H1 (cell line): ENCODE data around the gene TRAPPC6A. TPM values are rescaled to one million over a fixed set of nuclear protein-coding genes. Genes with fewer than 3 reads are reported as not detected.

ENCODE experiments used
- CTCF ChIA-PET: fragments of 300-600 bp; sonication (Branson Sonifier 250); formaldehyde crosslinking; loops from one replicate; lab custom pipeline; 2021; ENCODE audit not compliant: partially characterized antibody; lab: Charles Lee
- POLR2A ChIA-PET: fragments of 300-600 bp; sonication (Branson Sonifier 250); formaldehyde crosslinking; loops from one replicate; lab custom pipeline; 2021; ENCODE audit warnings: inconsistent platforms; ENCODE audit not compliant: partially characterized antibody; lab: Charles Lee
- DNase-seq, 2 experiments: peaks; one replicate each; pipeline versions ENCODE4 v3.0.0 to v3.0.0-alpha.2; 2010 to 2022; ENCODE audit warnings: low spot score in 2 of 2, low read depth in 1 of 2, mixed read lengths in 1 of 2
- FAIRE-seq: peaks from 2 replicates; lab custom pipeline; 2011; peaks lifted over from hg19 to GRCh38; lab: Jason Lieb, UNC
- H2AFZ ChIP-seq: 2 replicates; pipeline ENCODE4 v1.8.1; 2012; ENCODE audit warnings: low read length, inconsistent platforms
- H2AK5ac ChIP-seq: 2 replicates; pipeline ENCODE4 v1.6.1; 2013; ENCODE audit warnings: low read depth, low read length
- H2BK120ac ChIP-seq: replicated peaks from 2 replicates; pipeline ENCODE3; 2013; ENCODE audit warnings: low read depth, low read length, inconsistent platforms
- H2BK12ac ChIP-seq: 2 replicates; pipeline ENCODE4 v1.6.1; 2013; ENCODE audit warnings: low read depth, low read length
- H2BK15ac ChIP-seq: 2 replicates; pipeline ENCODE4 v1.6.1; 2013; ENCODE audit warnings: low read length
- H2BK20ac ChIP-seq: 2 replicates; pipeline ENCODE4 v1.6.1; 2013; ENCODE audit warnings: low read length
- H2BK5ac ChIP-seq: 2 replicates; pipeline ENCODE4 v1.6.1; 2013; ENCODE audit warnings: low read depth, low read length
- H3K14ac ChIP-seq: 2 replicates; pipeline ENCODE4 v1.6.1; 2013; ENCODE audit warnings: inconsistent platforms; ENCODE audit not compliant: insufficient read length
- H3K18ac ChIP-seq: 2 replicates; pipeline ENCODE4 v1.6.1; 2013; ENCODE audit warnings: low read length; ENCODE audit errors: extremely low read depth
- H3K23ac ChIP-seq: 2 replicates; pipeline ENCODE4 v1.6.1; 2013; ENCODE audit warnings: inconsistent platforms; ENCODE audit not compliant: insufficient read length
- H3K23me2 ChIP-seq: 2 replicates; pipeline ENCODE4 v1.6.1; 2013; ENCODE audit warnings: low read depth, low read length
- H3K27ac ChIP-seq: 2 replicates; pipeline ENCODE4 v1.6.1; 2011; ENCODE audit warnings: low read depth, low read length, inconsistent platforms
- H3K27me3 ChIP-seq, 4 experiments: replicated peaks in 1 of 4; 1 replicate in 1 of 4; 2 replicates in 3 of 4; pipeline versions ENCODE4 v1.6.1 to v1.8.1; 2011 to 2013; ENCODE audit warnings: low read length in 3 of 4, mild to moderate bottlenecking in 3 of 4, inconsistent platforms in 2 of 4, mixed read lengths in 2 of 4, moderate library complexity in 1 of 4; ENCODE audit not compliant: control insufficient read depth in 3 of 4, insufficient read depth in 3 of 4; ENCODE audit errors: extremely low read depth in 1 of 4
- H3K36me3 ChIP-seq, 4 experiments: 2 replicates each; pipeline versions ENCODE4 v1.6.1 to v1.8.1; 2011 to 2013; ENCODE audit warnings: mild to moderate bottlenecking in 4 of 4, low read length in 3 of 4, moderate library complexity in 2 of 4, control low read depth in 1 of 4, inconsistent platforms in 1 of 4; ENCODE audit not compliant: insufficient read depth in 4 of 4, control insufficient read depth in 2 of 4
- H3K4ac ChIP-seq: replicated peaks from 2 replicates; pipeline ENCODE3; 2013; ENCODE audit warnings: low read length, low read depth, mixed read lengths, inconsistent platforms; ENCODE audit not compliant: insufficient read length
- H3K4me1 ChIP-seq, 4 experiments: replicated peaks in 1 of 4; 1 replicate in 1 of 4; 2 replicates in 3 of 4; pipeline versions ENCODE4 v1.6.1 to v1.8.1; 2011 to 2013; ENCODE audit warnings: low read length in 3 of 4, inconsistent platforms in 2 of 4, mixed read lengths in 1 of 4; ENCODE audit not compliant: insufficient read depth in 4 of 4, control insufficient read depth in 3 of 4
- H3K4me2 ChIP-seq, 2 experiments: 2 replicates each; pipeline versions ENCODE4 v1.6.1 to v1.8.1; 2011 to 2013; ENCODE audit warnings: low read depth in 2 of 2, low read length in 2 of 2, control low read depth in 1 of 2, inconsistent platforms in 1 of 2, mild to moderate bottlenecking in 1 of 2; ENCODE audit not compliant: insufficient read depth in 1 of 2
- H3K4me3 ChIP-seq, 4 experiments: fragments of 200-600, 300-600 bp in 1 of 4; sonication (generic), shearing (Covaris generic), sonication (Bioruptor Twin) in 1 of 4; 2 replicates each; pipeline versions ENCODE4 v1.5.1 to v1.8.1; 2011 to 2016; ENCODE audit warnings: low read length in 4 of 4, low read depth in 3 of 4, control low read depth in 2 of 4, inconsistent platforms in 2 of 4, mild to moderate bottlenecking in 2 of 4, mixed read lengths in 1 of 4, moderate library complexity in 1 of 4; ENCODE audit not compliant: insufficient read depth in 2 of 4; ENCODE audit errors: extremely low read depth in 1 of 4
- H3K56ac ChIP-seq: replicated peaks from 2 replicates; pipeline ENCODE3; 2013; ENCODE audit warnings: low read depth, mild to moderate bottlenecking, mixed read lengths, low read length, inconsistent platforms; ENCODE audit not compliant: insufficient read length
- H3K79me1 ChIP-seq: 2 replicates; pipeline ENCODE4 v1.6.1; 2013; ENCODE audit warnings: low read depth, low read length, control low read depth
- H3K79me2 ChIP-seq, 2 experiments: 2 replicates each; pipeline versions ENCODE4 v1.6.1 to v1.8.1; 2012 to 2013; ENCODE audit warnings: low read length in 2 of 2, mild to moderate bottlenecking in 2 of 2, inconsistent platforms in 1 of 2; ENCODE audit not compliant: insufficient read depth in 2 of 2, control insufficient read depth in 1 of 2
- H3K9ac ChIP-seq, 4 experiments: replicated peaks in 1 of 4; 1 replicate in 1 of 4; 2 replicates in 3 of 4; pipeline versions ENCODE4 v1.6.1 to v1.8.1; 2011 to 2013; ENCODE audit warnings: low read depth in 3 of 4, low read length in 3 of 4, control low read depth in 2 of 4, mild to moderate bottlenecking in 2 of 4, moderate library complexity in 2 of 4, inconsistent platforms in 1 of 4; ENCODE audit errors: extremely low read depth in 1 of 4
- H3K9me3 ChIP-seq, 2 experiments: 2 replicates each; pipeline versions ENCODE4 v1.6.1 to v1.8.1; 2012 to 2013; ENCODE audit warnings: mild to moderate bottlenecking in 2 of 2, moderate library complexity in 2 of 2, control low read depth in 1 of 2, inconsistent platforms in 1 of 2, low read depth in 1 of 2, low read length in 1 of 2, mixed read lengths in 1 of 2; ENCODE audit not compliant: insufficient read depth in 2 of 2
- H4K20me1 ChIP-seq, 2 experiments: replicated peaks in 1 of 2; 2 replicates each; pipeline versions ENCODE3 to v1.8.1; 2011 to 2013; ENCODE audit warnings: inconsistent platforms in 2 of 2, low read length in 2 of 2, mild to moderate bottlenecking in 1 of 2; ENCODE audit not compliant: insufficient read depth in 2 of 2, control insufficient read depth in 1 of 2
- H4K5ac ChIP-seq: 2 replicates; pipeline ENCODE4 v1.6.1; 2013; ENCODE audit warnings: low read length, low read depth, mixed read lengths, inconsistent platforms; ENCODE audit not compliant: insufficient read length
- H4K8ac ChIP-seq: 2 replicates; pipeline ENCODE4 v1.8.0; 2013; ENCODE audit warnings: mild to moderate bottlenecking, moderate library complexity, low read length, inconsistent platforms; ENCODE audit not compliant: insufficient read depth; ENCODE audit errors: extremely low read depth
- H4K91ac ChIP-seq: replicated peaks from 2 replicates; pipeline ENCODE3; 2013; ENCODE audit warnings: low read length, mixed read lengths, inconsistent platforms; ENCODE audit not compliant: insufficient read length
- SIRT6 ChIP-seq: IDR thresholded peaks from one replicate; pipeline ENCODE4 v1.7.1; 2012; ENCODE audit warnings: low read length, inconsistent platforms
- WGBS, 2 experiments: shearing (Covaris generic) in 1 of 2; methylation state at CpG; one replicate each; pipeline versions ENCODE4 v1.1.6 to v1.1.7; 2013 to 2015; ENCODE audit warnings: low lambda C conversion rate in 2 of 2, mixed read lengths in 2 of 2, inconsistent platforms in 1 of 2, low coverage in 1 of 2, missing lambda C conversion rate in 1 of 2; ENCODE audit not compliant: insufficient replicate concordance in 2 of 2, insufficient coverage in 1 of 2, insufficient read length in 1 of 2; ENCODE audit errors: extremely low coverage in 1 of 2, missing lambda C conversion rate in 1 of 2; 5-methylcytosine and 5-hydroxymethylcytosine counted together
- polyA plus RNA-seq, 7 experiments: library from polyadenylated mRNA; depleted of rRNA in 3 of 7; stranded (reverse) in 5 of 7; unstranded in 2 of 7; fragments of >200 nt in 5 of 7; fragments of 200-250 nt in 2 of 7; gene quantifications; 1 replicate in 5 of 7; 2 replicates in 1 of 7; 4 replicates in 1 of 7; pipeline versions ENCODE4 v1.2.1 to v1.2.3, GENCODE V29; 2011 to 2013; ENCODE audit warnings: missing spikeins in 2 of 7, mixed read lengths in 2 of 7
- total RNA-seq: library from RNA; stranded (reverse); fragmentation: NEBNext Ultra II Directional; extraction: Animal tissue kit (Norgen Biotek cat#: 25700); gene quantifications from 2 replicates; pipeline ENCODE4 v1.2.1, GENCODE V29; 2021

Gene TRAPPC6A
- total and polyA plus RNA-seq, 2 of the 8 experiments (the other 6 are each of a cell fraction or from before 2014, with no cell fraction given) = 31.8 to 130 TPM

DNA sequence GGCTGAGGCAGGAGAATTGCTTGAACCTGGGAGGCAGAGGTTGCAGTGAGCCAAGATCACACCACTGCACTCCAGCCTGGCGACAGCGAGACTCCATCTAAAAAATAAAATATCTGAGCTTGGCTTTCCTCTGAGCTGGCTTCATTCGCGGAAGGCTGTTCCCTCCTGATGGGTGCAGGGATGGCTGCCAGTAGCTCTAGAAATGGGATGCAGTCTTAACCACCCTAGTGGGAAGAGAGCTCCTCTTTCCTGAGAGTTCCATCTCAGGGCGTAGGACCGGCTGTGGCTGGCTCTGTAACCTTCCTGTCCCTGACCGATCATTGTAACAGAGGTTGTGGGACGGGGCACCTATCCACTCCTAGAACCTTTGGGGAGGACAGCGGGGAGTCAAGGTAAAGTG, 52.7 kb downstream of the TRAPPC6A start:
- no peak overlapping the region for H3K23ac ChIP-seq

More for the DNA sequence above, 52.7 kb downstream of the TRAPPC6A start:
- H3K9me3 ChIP-seq = no peaks in the 10 kb centered on the region
- no peak overlapping the region for H4K91ac ChIP-seq
- H3K36me3 ChIP-seq = no peaks in the 10 kb centered on the region
- DNase-seq (no peak), FAIRE-seq (no peak)
- no peak overlapping the region for H4K5ac ChIP-seq
- no peak overlapping the region for H3K18ac ChIP-seq
- no peak overlapping the region for H2AFZ ChIP-seq
- no peak overlapping the region for H3K9ac ChIP-seq
- H2BK15ac ChIP-seq = no peak overlapping the region
- no peak overlapping the region for H2BK120ac ChIP-seq
- no peak overlapping the region for H3K4ac ChIP-seq
- peaks cover 29% of the 10 kb centered on the region for H3K79me1 ChIP-seq
- H3K79me2 ChIP-seq = peaks cover 0 to 59% of the 10 kb centered on the region in 2 experiments; a peak in 2 of 4 replicates
- ChIA-PET POLR2A (interaction anchor here (0.6 to 4.3 kb wide), 10 partner anchors 11 to 216 kb away, joined by 3 to 21 read pairs (median 5); partner anchors contain the start of genes CLASRP and PPP1R37), CTCF (interaction anchor here (0.7 to 6.1 kb wide), 28 partner anchors 8 to 1013 kb away, joined by 3 to 73 read pairs (median 4); partner anchors contain the start of gene PPP1R37)
- H3K27ac ChIP-seq = no peak overlapping the region
- WGBS, 2 experiments = 93% methylated on average over 9 of the region's 9 CpGs; no CpG with 5 or more reads in 1 of the 2 experiments
- no peak overlapping the region; the same call in 1 of the 2 replicates for H4K8ac ChIP-seq
- peaks cover 0 to 5% (median 2%) of the 10 kb centered on the region in 4 experiments; a peak in 5 of 7 replicates for H3K4me1 ChIP-seq
- no peaks in the 10 kb centered on the region for H3K23me2 ChIP-seq
- no peak for TF ChIP-seq SIRT6
- H3K4me3 ChIP-seq = no peak overlapping the region
- H3K4me2 ChIP-seq = no peak overlapping the region
- H2BK5ac ChIP-seq = no peak overlapping the region
- no peaks in the 10 kb centered on the region for H3K27me3 ChIP-seq
- no peak overlapping the region for H3K14ac ChIP-seq
- H4K20me1 ChIP-seq = peaks cover 17 to 42% of the 10 kb centered on the region in 2 experiments
- no peak overlapping the region for H2BK20ac ChIP-seq
- H3K56ac ChIP-seq = no peak overlapping the region
- H2BK12ac ChIP-seq = no peak overlapping the region
- no peak overlapping the region for H2AK5ac ChIP-seq
